Left ventricle myocardium inferior (tissue), 1 donor: ENCODE results near the gene SESTD1. TPM values are rescaled to one million over a fixed set of nuclear protein-coding genes. Genes with fewer than 3 reads are reported as not detected.

Source experiments
- DNase-seq: peaks from one replicate; pipeline ENCODE4 v3.0.0-alpha.2; 2020
- H3K27ac ChIP-seq: fragments of 200-600 bp; replicated peaks from 2 replicates; pipeline ENCODE4 v1.8.0; 2021
- H3K27me3 ChIP-seq: fragments of 200-600 bp; 2 replicates; pipeline ENCODE4 v1.8.0; 2021; ENCODE audit warnings: low read depth
- H3K36me3 ChIP-seq: fragments of 200-600 bp; 2 replicates; pipeline ENCODE4 v1.8.0; 2021
- H3K4me1 ChIP-seq: fragments of 200-600 bp; 2 replicates; pipeline ENCODE4 v1.8.0; 2021
- H3K4me3 ChIP-seq: fragments of 200-600 bp; 2 replicates; pipeline ENCODE4 v1.8.0; 2021; ENCODE audit warnings: mild to moderate bottlenecking, moderate library complexity
- H3K9me3 ChIP-seq: fragments of 200-600 bp; replicated peaks from 2 replicates; pipeline ENCODE4 v1.8.0; 2021
- intact Hi-C: fragments of 100-400 bp; cut with micrococcal nuclease; formaldehyde crosslinking; loops from one replicate; pipeline ENCODE4 v1.11.0; 2022
- total RNA-seq: library from RNA; stranded (reverse); fragmentation: NEBNext Ultra II Directional; extraction: Animal tissue kit (Norgen Biotek cat#: 25700); gene quantifications from one replicate; pipeline ENCODE4 v1.2.1, GENCODE V29; 2021
- TF ChIP-seq, protein P1 (sequence below): fragments of 200-600 bp; IDR thresholded peaks from 2 replicates; pipeline ENCODE4 v1.8.0; 2021; ENCODE audit warnings: antibody characterized with exemption, mild to moderate bottlenecking, borderline replicate concordance
- donor health status: DM: no; HTN: yes; CAD: no; lungs with severe emphysema.

SESTD1 gene
- total RNA-seq, 1 donor from 2014 or later: 33.7 TPM

DNA sequence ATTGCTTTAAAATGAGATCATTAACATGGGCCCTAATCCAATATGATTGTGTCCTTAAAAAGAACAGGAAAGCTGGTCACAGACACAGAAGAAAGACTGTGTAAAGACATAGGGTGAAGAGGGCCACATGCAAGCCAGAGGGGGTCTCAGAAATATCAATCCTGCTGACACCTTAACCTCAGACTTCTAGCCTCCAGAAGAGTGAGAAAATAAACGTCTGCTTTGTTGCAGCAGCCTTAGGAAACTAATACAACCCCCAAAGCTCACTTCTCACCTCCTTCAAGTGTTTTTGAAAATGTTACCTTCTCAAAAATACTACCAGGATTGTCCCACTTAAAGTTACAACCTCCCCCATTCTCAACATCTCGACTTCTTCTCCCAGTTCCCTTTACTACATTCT is 39.8 kb upstream of the SESTD1 start:
- Histone ChIP-seq H3K36me3 (no peaks in the 10 kb centered on the region), H3K9me3 (no peaks in the 10 kb centered on the region), H3K27ac (no peak overlapping the region), H3K27me3 (no peaks in the 10 kb centered on the region), H3K4me1 (no peaks in the 10 kb centered on the region), H3K4me3 (no peak overlapping the region)
- no peak for DNase-seq
- TF ChIP-seq, protein P1, sequence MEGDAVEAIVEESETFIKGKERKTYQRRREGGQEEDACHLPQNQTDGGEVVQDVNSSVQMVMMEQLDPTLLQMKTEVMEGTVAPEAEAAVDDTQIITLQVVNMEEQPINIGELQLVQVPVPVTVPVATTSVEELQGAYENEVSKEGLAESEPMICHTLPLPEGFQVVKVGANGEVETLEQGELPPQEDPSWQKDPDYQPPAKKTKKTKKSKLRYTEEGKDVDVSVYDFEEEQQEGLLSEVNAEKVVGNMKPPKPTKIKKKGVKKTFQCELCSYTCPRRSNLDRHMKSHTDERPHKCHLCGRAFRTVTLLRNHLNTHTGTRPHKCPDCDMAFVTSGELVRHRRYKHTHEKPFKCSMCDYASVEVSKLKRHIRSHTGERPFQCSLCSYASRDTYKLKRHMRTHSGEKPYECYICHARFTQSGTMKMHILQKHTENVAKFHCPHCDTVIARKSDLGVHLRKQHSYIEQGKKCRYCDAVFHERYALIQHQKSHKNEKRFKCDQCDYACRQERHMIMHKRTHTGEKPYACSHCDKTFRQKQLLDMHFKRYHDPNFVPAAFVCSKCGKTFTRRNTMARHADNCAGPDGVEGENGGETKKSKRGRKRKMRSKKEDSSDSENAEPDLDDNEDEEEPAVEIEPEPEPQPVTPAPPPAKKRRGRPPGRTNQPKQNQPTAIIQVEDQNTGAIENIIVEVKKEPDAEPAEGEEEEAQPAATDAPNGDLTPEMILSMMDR: no peak
- intact Hi-C loops: no loop called here

DNA sequence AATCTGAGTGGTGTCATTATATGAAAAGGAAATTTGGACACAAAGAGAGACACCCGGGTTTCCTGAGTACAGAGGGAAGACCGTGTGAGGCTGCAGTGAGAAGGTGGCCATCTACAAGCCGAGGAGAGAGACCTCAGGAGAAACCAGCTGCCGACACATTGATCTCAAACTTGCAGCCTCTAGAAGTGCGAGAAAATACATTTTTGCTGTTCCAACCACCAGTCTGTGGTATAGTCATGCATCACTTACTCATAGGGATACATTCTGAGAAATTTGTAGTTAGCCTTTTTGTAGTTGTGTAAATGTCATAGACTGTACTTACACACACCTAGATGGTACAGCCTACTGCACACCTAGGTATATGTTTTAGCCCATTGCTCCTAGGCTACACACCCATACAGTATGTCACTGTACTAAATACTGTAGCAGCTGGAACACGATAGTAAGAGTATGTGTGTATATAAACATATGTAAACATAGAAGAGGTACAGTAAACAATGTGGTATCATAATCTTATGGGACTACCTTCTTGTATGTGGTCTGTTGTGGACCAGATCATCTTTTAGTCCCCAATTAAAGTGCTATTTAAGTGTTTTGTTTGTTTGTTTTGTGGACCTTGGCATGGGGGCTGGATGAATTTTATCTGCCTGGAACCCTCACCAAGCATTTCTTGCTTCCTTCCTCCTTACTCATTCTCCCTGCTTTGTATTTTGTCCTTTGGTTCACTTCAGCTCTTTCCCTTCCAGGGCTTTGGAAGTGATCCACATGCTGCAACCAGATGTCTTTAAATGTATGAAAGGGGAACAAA is 38.3 kb upstream of the SESTD1 start:
- no peaks in the 10 kb centered on the region for H3K4me1 ChIP-seq
- no peak overlapping the region for H3K4me3 ChIP-seq
- TF ChIP-seq, protein P1: no peak
- H3K9me3 ChIP-seq: no peaks in the 10 kb centered on the region
- no peak for DNase-seq
- H3K27me3 ChIP-seq: no peaks in the 10 kb centered on the region
- intact Hi-C loops: no loop called here
- no peaks in the 10 kb centered on the region for H3K36me3 ChIP-seq
- no peak overlapping the region for H3K27ac ChIP-seq

DNA sequence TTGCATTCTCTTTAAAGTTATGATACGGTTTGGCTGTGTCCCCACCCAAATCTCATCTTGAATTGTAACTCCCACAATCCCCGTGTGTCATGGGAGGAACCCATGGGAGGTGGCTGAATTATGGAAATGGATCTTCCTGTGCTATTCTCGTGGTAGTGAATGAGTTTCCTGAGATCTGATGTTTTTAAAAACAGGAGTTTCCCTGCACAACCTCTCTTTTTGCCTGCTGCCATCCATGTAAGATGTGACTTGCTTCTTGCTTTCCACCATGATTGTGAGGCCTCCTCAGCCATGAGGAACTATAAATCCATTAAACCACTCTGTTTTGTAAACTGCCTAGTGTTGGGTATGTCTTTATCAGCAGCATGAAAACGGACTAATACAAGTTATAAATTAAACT is 37.5 kb upstream of the SESTD1 start:
- H3K27ac ChIP-seq: no peak overlapping the region
- no peak overlapping the region for H3K4me3 ChIP-seq
- no peak for DNase-seq
- TF ChIP-seq, protein P1: no peak
- intact Hi-C loops: no loop called here
- H3K9me3 ChIP-seq: no peaks in the 10 kb centered on the region
- H3K4me1 ChIP-seq: no peaks in the 10 kb centered on the region
- H3K36me3 ChIP-seq: no peaks in the 10 kb centered on the region
- no peaks in the 10 kb centered on the region for H3K27me3 ChIP-seq

DNA sequence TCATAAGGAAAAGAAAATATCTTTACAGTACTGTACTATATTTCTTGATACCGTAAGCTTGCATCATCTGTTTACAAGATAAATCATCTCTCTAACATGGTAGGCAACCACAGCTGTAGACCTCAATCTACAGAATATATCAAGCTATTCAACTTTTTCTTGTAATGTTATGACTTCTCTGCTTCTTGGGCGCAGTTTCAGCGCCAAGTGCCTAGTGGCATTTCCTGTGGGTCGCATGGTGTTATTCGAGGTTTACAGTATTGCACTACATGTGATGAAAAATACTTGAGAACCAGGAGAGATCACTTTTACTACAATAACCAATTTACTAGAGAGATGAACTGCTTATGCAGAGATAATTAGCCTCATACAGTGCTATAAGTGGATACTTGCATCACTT is 34.0 kb upstream of the SESTD1 start:
- Histone ChIP-seq H3K4me3 (no peak overlapping the region), H3K9me3 (no peaks in the 10 kb centered on the region), H3K27ac (no peak overlapping the region), H3K36me3 (no peaks in the 10 kb centered on the region), H3K27me3 (no peaks in the 10 kb centered on the region), H3K4me1 (no peaks in the 10 kb centered on the region)
- intact Hi-C loops: no loop called here
- no peak for DNase-seq
- TF ChIP-seq, protein P1: no peak

DNA sequence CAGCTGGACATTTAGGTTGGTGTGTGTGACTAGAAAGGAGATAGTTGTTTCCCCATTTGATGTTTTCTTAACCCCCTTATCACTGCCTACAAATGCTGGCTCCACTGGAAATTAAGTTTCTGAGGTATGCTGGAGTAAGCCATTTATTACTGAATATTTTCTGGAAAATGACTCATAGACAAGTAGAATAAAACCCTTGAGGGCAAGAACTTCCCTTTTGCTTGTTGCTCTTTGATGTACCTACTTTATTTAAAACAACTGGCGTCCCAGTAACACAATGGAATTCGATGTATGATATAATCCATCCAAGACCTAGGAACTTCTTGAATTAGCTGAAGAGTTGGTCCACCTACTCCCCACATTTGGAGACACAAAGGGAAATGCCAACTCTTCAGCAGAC is 33.3 kb upstream of the SESTD1 start:
- intact Hi-C loops: no loop called here
- Histone ChIP-seq H3K4me3 (no peak overlapping the region), H3K36me3 (no peaks in the 10 kb centered on the region), H3K4me1 (no peaks in the 10 kb centered on the region), H3K9me3 (no peaks in the 10 kb centered on the region), H3K27ac (no peak overlapping the region), H3K27me3 (no peaks in the 10 kb centered on the region)
- TF ChIP-seq, protein P1: no peak
- DNase-seq: no peak
